HG03280 (cell line): ENCODE measurements around the gene SF3B6.

Experiments
- ATAC-seq: cut with Tn5 transposase; IDR thresholded peaks from one replicate; pipeline ENCODE4 v1.9.1; 2021; ENCODE audit warnings: mild to moderate bottlenecking, moderate library complexity; ENCODE audit not compliant: unreplicated experiment

Gene SF3B6

DNA sequence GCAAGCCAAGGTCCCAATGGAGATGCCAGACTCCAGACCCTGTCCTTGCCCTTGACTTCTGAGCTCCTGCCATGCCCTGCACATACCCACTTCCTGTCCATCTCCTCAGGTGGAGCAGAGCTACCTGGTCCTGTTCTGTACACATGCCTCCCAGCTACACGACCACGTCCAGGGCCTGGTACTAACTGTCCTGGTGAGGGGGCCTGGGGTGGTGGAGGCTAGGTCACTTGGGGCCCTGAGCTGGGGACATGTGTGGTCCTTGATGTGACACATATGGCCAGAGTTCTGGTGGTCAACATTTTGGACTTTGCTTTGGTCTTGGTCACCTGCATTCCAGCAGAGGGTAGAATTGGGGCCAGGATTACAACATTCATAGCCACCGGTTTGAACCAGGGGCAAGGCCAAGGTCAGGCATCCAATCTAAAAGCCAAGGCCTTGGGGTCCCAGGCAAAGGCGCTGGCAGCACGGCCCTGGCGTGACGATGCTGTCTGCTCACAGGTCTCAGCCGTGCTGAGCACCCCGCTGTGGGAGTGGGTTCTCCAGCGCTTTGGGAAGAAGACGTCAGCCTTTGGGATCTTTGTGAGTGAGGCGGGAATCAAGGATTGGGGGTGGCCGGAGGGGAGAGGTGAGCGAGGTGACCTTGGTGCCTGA, 53.7 kb downstream of the SF3B6 start:
- ATAC-seq = no peak

DNA sequence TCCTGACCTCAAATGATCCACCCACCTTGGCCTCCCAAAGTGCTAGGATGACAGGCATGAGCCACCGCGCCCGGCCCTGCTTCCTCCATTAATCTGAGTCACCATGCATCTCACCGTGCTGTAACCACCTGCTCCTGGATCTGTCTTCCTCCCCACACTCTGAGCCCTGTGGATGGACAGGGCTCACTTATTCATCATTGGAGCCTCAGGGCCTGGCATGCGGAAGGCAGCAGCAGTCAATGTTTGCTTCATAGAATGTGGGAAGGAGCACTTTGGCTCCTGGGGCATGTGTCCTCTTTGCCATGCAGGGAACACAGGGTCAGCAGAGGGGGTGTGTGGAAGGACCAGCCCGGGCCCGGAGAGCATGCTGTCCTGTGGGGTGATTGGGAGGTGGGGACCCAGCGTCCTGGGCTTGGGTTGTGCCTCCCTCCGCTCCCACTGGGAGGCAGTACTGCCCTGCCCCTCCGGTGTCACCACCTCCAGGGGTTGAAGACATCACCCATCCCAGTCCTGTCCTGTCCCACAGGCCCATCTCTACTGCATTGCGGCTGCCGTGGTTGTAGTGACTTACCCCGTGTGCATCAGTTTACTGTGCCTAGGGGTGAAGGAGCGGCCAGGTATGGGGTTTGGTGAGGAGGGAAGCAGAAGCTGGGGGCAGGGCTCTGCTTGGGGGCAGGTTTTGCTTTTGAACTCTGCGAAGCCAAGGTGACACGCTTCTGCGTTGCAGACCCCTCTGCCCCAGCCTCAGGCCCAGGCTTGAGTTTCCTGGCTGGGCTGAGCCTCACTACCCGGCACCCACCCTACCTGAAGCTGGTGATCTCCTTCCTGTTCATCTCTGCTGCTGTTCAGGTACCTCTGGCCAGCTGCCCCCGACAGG, 54.8 kb downstream of the SF3B6 start:
- no peak for ATAC-seq

DNA sequence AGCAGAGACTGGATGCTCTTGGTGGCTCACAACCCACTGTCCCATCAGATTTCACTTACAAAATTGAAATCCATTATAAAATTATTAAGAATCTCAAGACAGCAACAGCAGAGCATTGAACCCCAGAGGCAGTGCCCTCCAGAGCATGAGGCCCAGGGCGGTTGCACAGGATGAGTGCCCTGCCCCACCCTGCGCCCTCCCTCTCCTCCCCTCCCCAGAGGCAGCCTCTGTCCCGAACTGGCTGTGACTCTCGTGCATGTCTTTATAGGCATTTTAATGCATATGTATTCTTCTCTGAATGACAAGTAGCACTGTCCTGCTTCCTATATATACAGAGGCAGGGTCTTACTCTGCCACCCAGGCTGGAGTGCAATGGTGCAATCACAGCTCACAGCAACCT, 55.9 kb downstream of the SF3B6 start:
- no peak for ATAC-seq

DNA sequence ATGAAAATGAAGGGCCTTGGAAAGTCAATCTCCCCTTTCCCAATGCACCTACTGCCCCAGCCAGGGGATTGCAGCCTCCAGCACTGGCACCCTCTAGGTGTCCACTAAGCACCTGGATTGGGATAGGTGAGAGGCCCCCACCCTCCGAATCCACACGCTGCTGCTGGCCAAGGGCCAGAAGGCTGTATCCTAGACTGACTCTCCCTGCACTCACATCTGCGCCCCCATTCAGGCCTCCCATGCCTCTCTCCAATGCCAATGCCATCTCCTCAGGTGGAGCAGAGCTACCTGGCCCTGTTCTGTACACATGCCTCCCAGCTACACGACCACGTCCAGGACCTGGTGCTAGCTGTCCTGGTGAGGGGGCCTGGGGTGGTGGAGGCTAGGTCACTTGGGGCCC, 56.4 kb downstream of the SF3B6 start:
- ATAC-seq = no peak

DNA sequence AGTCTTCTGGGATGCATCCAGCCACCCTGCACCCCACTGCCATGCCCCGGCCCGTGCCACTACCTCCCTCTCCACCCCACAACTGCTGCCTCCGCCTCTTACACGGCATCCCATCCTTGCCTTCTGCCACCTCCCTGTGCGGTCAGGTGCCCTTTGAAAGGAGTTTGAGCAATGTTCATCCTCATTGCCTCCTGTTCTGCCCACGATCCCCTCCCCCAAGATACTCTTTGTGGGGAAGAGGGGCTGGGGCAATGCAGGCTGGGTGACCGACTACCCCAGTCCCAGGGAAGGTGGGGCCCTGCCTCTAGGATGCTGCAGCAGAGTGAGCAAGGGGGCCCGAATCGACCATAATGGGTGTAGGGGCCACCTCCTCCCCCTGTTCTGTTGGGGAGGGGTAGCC, 57.9 kb downstream of the SF3B6 start:
- no peak for ATAC-seq

DNA sequence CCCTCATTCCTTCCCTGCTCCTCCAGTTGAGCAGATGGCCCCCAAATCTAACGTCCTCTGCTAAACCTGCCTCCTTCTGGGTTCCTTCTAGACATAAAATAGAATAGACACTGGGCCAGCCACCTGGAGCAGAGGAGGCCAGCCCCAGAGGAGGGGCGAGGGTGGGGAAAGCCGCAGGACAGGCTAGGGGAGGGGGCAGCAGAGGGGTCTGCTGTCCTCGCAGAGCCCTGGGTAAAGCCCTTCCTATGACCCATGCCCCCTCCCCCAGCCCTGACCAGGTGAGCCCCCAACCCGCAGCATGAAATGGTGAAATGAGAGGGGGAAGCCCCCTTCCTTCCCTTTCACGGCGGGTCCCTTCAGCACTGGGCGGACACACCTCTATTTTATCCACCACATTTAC, 58.4 kb downstream of the SF3B6 start:
- ATAC-seq = no peak
